Astrocyte (in vitro differentiated cells and primary cell): ENCODE measurements around the gene TRUB2. TPM values are rescaled to one million over a fixed set of nuclear protein-coding genes. Genes with fewer than 3 reads are reported as not detected.

Experiments
- DNase-seq: peaks from one replicate; pipeline ENCODE4 v3.0.0-alpha.2; 2010; ENCODE audit warnings: low read depth
- FAIRE-seq: peaks from 2 replicates; lab custom pipeline; 2011; peaks lifted over from hg19 to GRCh38; lab: Jason Lieb, UNC
- H2AFZ ChIP-seq: 2 replicates; pipeline ENCODE4 v1.6.0; 2012; ENCODE audit warnings: low read depth, low read length, inconsistent platforms
- H3K27ac ChIP-seq: 2 replicates; pipeline ENCODE4 v1.5.1; 2011; ENCODE audit warnings: low read depth, low read length, inconsistent platforms
- H3K27me3 ChIP-seq: 2 replicates; pipeline ENCODE4 v1.6.0; 2011; ENCODE audit warnings: low read length, inconsistent platforms; ENCODE audit not compliant: insufficient read depth
- H3K36me3 ChIP-seq: 2 replicates; pipeline ENCODE4 v1.5.1; 2011; ENCODE audit warnings: low read length, inconsistent platforms; ENCODE audit not compliant: insufficient read depth
- H3K4me1 ChIP-seq: 2 replicates; pipeline ENCODE4 v1.5.1; 2011; ENCODE audit warnings: low read length, inconsistent platforms; ENCODE audit not compliant: insufficient read depth
- H3K4me2 ChIP-seq: 2 replicates; pipeline ENCODE4 v1.6.0; 2012; ENCODE audit warnings: low read length, inconsistent platforms
- H3K4me3 ChIP-seq: 2 replicates; pipeline ENCODE4 v1.5.1; 2011; ENCODE audit warnings: low read depth, mild to moderate bottlenecking, low read length, inconsistent platforms; ENCODE audit not compliant: insufficient read depth
- H3K79me2 ChIP-seq: 2 replicates; pipeline ENCODE4 v1.6.0; 2012; ENCODE audit warnings: mild to moderate bottlenecking, low read length, inconsistent platforms; ENCODE audit not compliant: insufficient read depth
- H3K9ac ChIP-seq: 2 replicates; pipeline ENCODE4 v1.6.0; 2012; ENCODE audit warnings: mild to moderate bottlenecking, low read length, inconsistent platforms
- H3K9me3 ChIP-seq: 2 replicates; pipeline ENCODE4 v1.5.1; 2012; ENCODE audit warnings: low read depth, mild to moderate bottlenecking, low read length, inconsistent platforms; ENCODE audit not compliant: insufficient read depth
- H4K20me1 ChIP-seq: 2 replicates; pipeline ENCODE4 v1.6.0; 2012; ENCODE audit warnings: low read length, inconsistent platforms; ENCODE audit not compliant: insufficient read depth
- H3K27ac Mint-ChIP-seq: one replicate; pipeline ENCODE4 v1.8.0; 2021; ENCODE audit warnings: mild to moderate bottlenecking, mixed read lengths; ENCODE audit not compliant: unreplicated experiment
- H3K27me3 Mint-ChIP-seq: one replicate; pipeline ENCODE4 v1.8.0; 2021; ENCODE audit warnings: low read depth, mixed read lengths; ENCODE audit not compliant: unreplicated experiment
- H3K36me3 Mint-ChIP-seq: one replicate; pipeline ENCODE4 v1.8.0; 2021; ENCODE audit warnings: low read depth, mixed read lengths; ENCODE audit not compliant: unreplicated experiment
- H3K4me1 Mint-ChIP-seq: one replicate; pipeline ENCODE4 v1.8.0; 2021; ENCODE audit warnings: low read depth, mixed read lengths; ENCODE audit not compliant: unreplicated experiment
- H3K4me3 Mint-ChIP-seq: one replicate; pipeline ENCODE4 v1.8.0; 2021; ENCODE audit warnings: mild to moderate bottlenecking, moderate library complexity, mixed read lengths; ENCODE audit not compliant: unreplicated experiment
- H3K9me3 Mint-ChIP-seq: one replicate; pipeline ENCODE4 v1.8.0; 2021; ENCODE audit warnings: mild to moderate bottlenecking, mixed read lengths; ENCODE audit not compliant: unreplicated experiment
- EZH2 ChIP-seq: IDR thresholded peaks from 2 replicates; pipeline ENCODE4 v1.6.1; 2012; ENCODE audit warnings: mild to moderate bottlenecking, low read length, inconsistent platforms; ENCODE audit not compliant: insufficient read depth
- total RNA-seq: library from RNA; stranded (reverse); gene quantifications from 2 replicates; pipeline ENCODE4 v1.2.1, GENCODE V29; 2021
- TF ChIP-seq, protein P1 (sequence below): IDR thresholded peaks from 2 replicates; pipeline ENCODE4 v1.5.1; 2011; ENCODE audit warnings: low read depth, mild to moderate bottlenecking, inconsistent platforms, low read length, moderate library complexity; ENCODE audit not compliant: insufficient read depth

TRUB2 gene
- total RNA-seq, 1 donor from 2014 or later: 26.6 TPM

DNA sequence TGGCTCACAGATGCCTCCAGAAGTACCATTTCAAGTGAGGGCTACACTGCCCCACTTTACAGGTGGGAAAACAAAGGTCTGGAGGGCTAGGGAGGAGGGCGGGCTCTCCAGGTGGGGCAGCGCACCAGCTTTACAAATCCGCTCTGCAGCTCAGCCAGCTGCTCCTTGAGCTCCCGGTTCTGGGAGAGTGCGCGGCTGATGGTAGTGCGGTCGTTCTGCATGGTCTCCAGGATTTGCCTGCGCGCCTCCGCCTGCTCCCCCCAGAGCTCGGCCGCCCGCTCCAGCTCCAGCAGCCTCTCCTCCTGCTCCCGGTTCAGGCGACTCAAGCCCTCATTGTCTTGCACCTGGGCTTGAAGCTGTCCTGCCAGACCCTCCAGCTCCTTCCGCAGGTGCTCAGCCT is 61.9 kb downstream of the TRUB2 start:
- no peaks in the 10 kb centered on the region for H3K9me3 ChIP-seq
- no peak for TF ChIP-seq EZH2
- TF ChIP-seq, protein P1, sequence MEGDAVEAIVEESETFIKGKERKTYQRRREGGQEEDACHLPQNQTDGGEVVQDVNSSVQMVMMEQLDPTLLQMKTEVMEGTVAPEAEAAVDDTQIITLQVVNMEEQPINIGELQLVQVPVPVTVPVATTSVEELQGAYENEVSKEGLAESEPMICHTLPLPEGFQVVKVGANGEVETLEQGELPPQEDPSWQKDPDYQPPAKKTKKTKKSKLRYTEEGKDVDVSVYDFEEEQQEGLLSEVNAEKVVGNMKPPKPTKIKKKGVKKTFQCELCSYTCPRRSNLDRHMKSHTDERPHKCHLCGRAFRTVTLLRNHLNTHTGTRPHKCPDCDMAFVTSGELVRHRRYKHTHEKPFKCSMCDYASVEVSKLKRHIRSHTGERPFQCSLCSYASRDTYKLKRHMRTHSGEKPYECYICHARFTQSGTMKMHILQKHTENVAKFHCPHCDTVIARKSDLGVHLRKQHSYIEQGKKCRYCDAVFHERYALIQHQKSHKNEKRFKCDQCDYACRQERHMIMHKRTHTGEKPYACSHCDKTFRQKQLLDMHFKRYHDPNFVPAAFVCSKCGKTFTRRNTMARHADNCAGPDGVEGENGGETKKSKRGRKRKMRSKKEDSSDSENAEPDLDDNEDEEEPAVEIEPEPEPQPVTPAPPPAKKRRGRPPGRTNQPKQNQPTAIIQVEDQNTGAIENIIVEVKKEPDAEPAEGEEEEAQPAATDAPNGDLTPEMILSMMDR: no peak
- H3K4me1 Mint-ChIP-seq: no peaks in the 10 kb centered on the region
- no peak for FAIRE-seq
- no peak overlapping the region for H3K4me2 ChIP-seq
- H3K4me1 ChIP-seq: no peaks in the 10 kb centered on the region
- peaks cover 44% of the 10 kb centered on the region for H3K36me3 ChIP-seq
- DNase-seq: no peak
- no peak overlapping the region for H3K4me3 ChIP-seq
- no peaks in the 10 kb centered on the region for H3K79me2 ChIP-seq
- peaks cover 22% of the 10 kb centered on the region for H3K36me3 Mint-ChIP-seq
- H3K27me3 Mint-ChIP-seq: no peaks in the 10 kb centered on the region
- H4K20me1 ChIP-seq: peaks cover 49% of the 10 kb centered on the region
- no peak overlapping the region for H3K27ac Mint-ChIP-seq
- no peak overlapping the region for H3K9ac ChIP-seq
- no peak overlapping the region for H2AFZ ChIP-seq
- H3K27ac ChIP-seq: no peak overlapping the region
- peaks cover 2% of the 10 kb centered on the region for H3K9me3 Mint-ChIP-seq
- H3K4me3 Mint-ChIP-seq: no peak overlapping the region
- no peaks in the 10 kb centered on the region for H3K27me3 ChIP-seq

DNA sequence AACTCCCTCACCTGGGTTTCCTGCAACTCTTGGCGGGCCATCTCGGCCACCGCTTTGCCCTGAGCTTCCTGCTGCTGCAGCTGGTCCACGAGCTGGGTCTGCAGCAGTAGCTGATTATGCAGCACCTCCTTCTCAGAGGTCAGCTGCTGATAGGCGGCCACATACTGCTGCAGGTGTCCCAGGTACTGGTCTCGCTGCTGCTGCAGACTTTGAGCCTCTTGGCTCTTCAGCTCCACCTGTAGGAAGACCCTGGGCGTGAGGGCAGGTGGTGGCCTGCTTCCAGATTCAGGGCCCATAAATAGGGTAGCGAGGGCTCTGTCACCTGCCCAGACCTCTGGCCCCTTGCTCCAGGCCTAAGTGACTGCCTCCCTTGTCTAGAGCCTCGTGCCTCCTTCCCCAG is 63.1 kb downstream of the TRUB2 start:
- H3K9me3 ChIP-seq: no peaks in the 10 kb centered on the region
- H3K36me3 ChIP-seq: peaks cover 39% of the 10 kb centered on the region
- no peaks in the 10 kb centered on the region for H3K27me3 ChIP-seq
- no peaks in the 10 kb centered on the region for H3K27me3 Mint-ChIP-seq
- peaks cover 54% of the 10 kb centered on the region for H4K20me1 ChIP-seq
- no peak overlapping the region for H3K4me2 ChIP-seq
- no peaks in the 10 kb centered on the region for H3K79me2 ChIP-seq
- H3K36me3 Mint-ChIP-seq: peaks cover 12% of the 10 kb centered on the region
- H3K4me1 Mint-ChIP-seq: peaks cover 1% of the 10 kb centered on the region
- DNase-seq (no peak), FAIRE-seq (no peak)
- H3K4me3 Mint-ChIP-seq: peak overlapping the region; percentile 47
- H3K27ac ChIP-seq: no peak overlapping the region
- H3K4me1 ChIP-seq: no peaks in the 10 kb centered on the region
- H3K27ac Mint-ChIP-seq: no peak overlapping the region
- peaks cover 2% of the 10 kb centered on the region for H3K9me3 Mint-ChIP-seq
- no peak overlapping the region for H3K9ac ChIP-seq
- H2AFZ ChIP-seq: no peak overlapping the region
- H3K4me3 ChIP-seq: no peak overlapping the region
- TF ChIP-seq, protein P1: no peak
- no peak for TF ChIP-seq EZH2

DNA sequence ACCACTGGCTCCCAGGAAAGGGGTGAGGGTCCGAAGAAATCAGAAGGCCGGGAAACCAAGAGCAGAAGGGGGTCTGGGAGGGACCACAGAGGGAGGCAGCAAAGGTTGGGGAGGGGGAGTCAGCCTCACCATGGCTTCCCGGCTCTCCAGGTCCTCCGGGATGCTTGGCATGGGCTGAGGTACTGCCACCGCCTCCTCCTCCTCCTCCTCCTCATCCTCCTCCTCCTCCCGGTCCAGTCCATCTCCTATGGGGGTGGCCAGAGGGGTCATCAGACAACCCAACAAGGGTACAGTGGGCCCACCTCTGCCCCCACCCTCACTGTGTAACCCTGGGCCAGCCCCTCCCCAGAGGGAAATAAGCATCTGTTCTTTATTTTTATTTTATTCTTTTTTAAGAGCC is 63.9 kb downstream of the TRUB2 start:
- no peak overlapping the region for H3K4me3 Mint-ChIP-seq
- Histone ChIP-seq H3K27ac (no peak overlapping the region), H3K27me3 (no peaks in the 10 kb centered on the region), H3K4me2 (no peak overlapping the region), H2AFZ (no peak overlapping the region), H3K4me1 (no peaks in the 10 kb centered on the region), H3K9me3 (no peaks in the 10 kb centered on the region), H4K20me1 (peaks cover 56% of the 10 kb centered on the region), H3K4me3 (no peak overlapping the region), H3K79me2 (no peaks in the 10 kb centered on the region), H3K36me3 (peaks cover 39% of the 10 kb centered on the region), H3K9ac (no peak overlapping the region)
- DNase-seq (no peak), FAIRE-seq (no peak)
- peaks cover 2% of the 10 kb centered on the region for H3K9me3 Mint-ChIP-seq
- H3K27ac Mint-ChIP-seq: no peak overlapping the region
- TF ChIP-seq, protein P1: no peak
- TF ChIP-seq EZH2: no peak
- H3K4me1 Mint-ChIP-seq: peaks cover 3% of the 10 kb centered on the region
- no peaks in the 10 kb centered on the region for H3K27me3 Mint-ChIP-seq
- peaks cover 12% of the 10 kb centered on the region for H3K36me3 Mint-ChIP-seq
